IMR-90 (cell line): ENCODE data around the gene SLN. TPM values are rescaled to one million over a fixed set of nuclear protein-coding genes. Genes with fewer than 3 reads are reported as not detected.

ENCODE experiments used
- ATAC-seq: fragments of 200-7000 bp; cut with Tn5 transposase; 2 replicates; pipeline ENCODE4 v1.9.1; 2020; ENCODE audit warnings: low read depth, mild to moderate bottlenecking, moderate library complexity
- BruUV-seq: library from RNA; stranded (reverse); fragments of 400-500 nt; replicated peaks from 2 replicates; lab custom pipeline; 2021; lab: Mats Ljungman, UMichigan
- CTCF ChIA-PET: fragments of 300-600 bp; formaldehyde crosslinking; extraction: SDS; loops from one replicate; lab custom pipeline; 2021; ENCODE audit warnings: antibody characterized with exemption; lab: Yijun Ruan, JAX
- POLR2A ChIA-PET: fragments of 300-600 bp; sonication (Branson Sonifier 250); formaldehyde crosslinking; loops from one replicate; lab custom pipeline; 2022; ENCODE audit warnings: antibody characterized with exemption; ENCODE audit not compliant: unreplicated experiment; lab: Charles Lee
- DNase-seq: peaks from one replicate; pipeline ENCODE4 v3.0.0; 2013
- H2AFZ ChIP-seq: replicated peaks from 2 replicates; pipeline ENCODE3; 2013; ENCODE audit warnings: low read length, mild to moderate bottlenecking; ENCODE audit not compliant: poor library complexity
- H2AK5ac ChIP-seq: 2 replicates; pipeline ENCODE4 v1.6.1; 2013; ENCODE audit warnings: low read depth, low read length, inconsistent platforms
- H2AK9ac ChIP-seq: replicated peaks from 2 replicates; pipeline ENCODE3; 2013; ENCODE audit warnings: mild to moderate bottlenecking, low read depth, low read length, moderate library complexity; ENCODE audit not compliant: poor library complexity
- H2BK120ac ChIP-seq: 2 replicates; pipeline ENCODE4 v1.6.1; 2013; ENCODE audit warnings: low read depth, low read length, inconsistent platforms
- H2BK15ac ChIP-seq: 3 replicates; pipeline ENCODE4 v1.6.1; 2013; ENCODE audit warnings: low read depth, low read length, inconsistent platforms
- H2BK20ac ChIP-seq: 2 replicates; pipeline ENCODE4 v1.6.1; 2013; ENCODE audit warnings: low read depth, mild to moderate bottlenecking, inconsistent platforms, low read length, moderate library complexity
- H2BK5ac ChIP-seq: 2 replicates; pipeline ENCODE4 v1.6.1; 2013; ENCODE audit warnings: mild to moderate bottlenecking, low read depth, low read length, inconsistent platforms; ENCODE audit not compliant: poor library complexity, severe bottlenecking
- H3K14ac ChIP-seq: replicated peaks from 2 replicates; pipeline ENCODE4 v1.6.1; 2013; ENCODE audit warnings: low read depth, low read length, inconsistent platforms
- H3K18ac ChIP-seq: 2 replicates; pipeline ENCODE4 v1.6.1; 2013; ENCODE audit warnings: low read depth, low read length, control low read depth
- H3K23ac ChIP-seq: 2 replicates; pipeline ENCODE4 v1.6.1; 2013; ENCODE audit warnings: low read depth, low read length, inconsistent platforms
- H3K27ac ChIP-seq: 2 replicates; pipeline ENCODE4 v1.5.1; 2013; ENCODE audit warnings: mild to moderate bottlenecking, control low read depth, low read length; ENCODE audit not compliant: insufficient read depth
- H3K27me3 ChIP-seq: 2 replicates; pipeline ENCODE4 v1.6.1; 2013; ENCODE audit warnings: low read length; ENCODE audit not compliant: control insufficient read depth, insufficient read depth
- H3K36me3 ChIP-seq: 2 replicates; pipeline ENCODE4 v1.6.1; 2013; ENCODE audit warnings: low read length, mixed read lengths; ENCODE audit not compliant: control insufficient read depth, insufficient read depth
- H3K4ac ChIP-seq: 2 replicates; pipeline ENCODE4 v1.6.1; 2013; ENCODE audit warnings: low read depth, low read length, inconsistent platforms
- H3K4me1 ChIP-seq: 2 replicates; pipeline ENCODE4 v1.6.1; 2013; ENCODE audit warnings: low read length, mixed read lengths; ENCODE audit not compliant: control insufficient read depth, insufficient read depth
- H3K4me2 ChIP-seq: 2 replicates; pipeline ENCODE4 v1.6.1; 2013; ENCODE audit warnings: low read depth, mild to moderate bottlenecking, control low read depth, low read length, moderate library complexity
- H3K4me3 ChIP-seq: 2 replicates; pipeline ENCODE4 v1.5.1; 2013; ENCODE audit warnings: low read depth, mild to moderate bottlenecking, control low read depth, low read length, moderate library complexity; ENCODE audit not compliant: insufficient read depth
- H3K56ac ChIP-seq: 2 replicates; pipeline ENCODE4 v1.6.1; 2013; ENCODE audit warnings: low read length, inconsistent platforms; ENCODE audit not compliant: insufficient read depth; ENCODE audit errors: extremely low read depth
- H3K79me1 ChIP-seq, 2 experiments: 2 replicates each; pipeline ENCODE4 v1.6.1; 2013; ENCODE audit warnings: low read length in 2 of 2, inconsistent platforms in 1 of 2, low read depth in 1 of 2
- H3K9ac ChIP-seq: 2 replicates; pipeline ENCODE4 v1.6.1; 2013; ENCODE audit warnings: low read depth, low read length, control low read depth
- H3K9me1 ChIP-seq: 2 replicates; pipeline ENCODE4 v1.6.1; 2013; ENCODE audit warnings: low read length, inconsistent platforms; ENCODE audit not compliant: insufficient read depth
- H3K9me3 ChIP-seq: 2 replicates; pipeline ENCODE4 v1.6.1; 2013; ENCODE audit warnings: low read length; ENCODE audit not compliant: control insufficient read depth, insufficient read depth
- H4K20me1 ChIP-seq: 2 replicates; pipeline ENCODE4 v1.6.1; 2013; ENCODE audit warnings: low read length, inconsistent platforms; ENCODE audit not compliant: insufficient read depth
- H4K5ac ChIP-seq: 2 replicates; pipeline ENCODE4 v1.6.1; 2013; ENCODE audit warnings: mild to moderate bottlenecking, low read depth, low read length, control low read depth
- H4K8ac ChIP-seq, 2 experiments: 2 replicates each; pipeline ENCODE4 v1.6.1; 2013; ENCODE audit warnings: low read depth in 2 of 2, low read length in 2 of 2, control low read depth in 1 of 2, inconsistent platforms in 1 of 2
- H4K91ac ChIP-seq: 2 replicates; pipeline ENCODE4 v1.6.1; 2013; ENCODE audit warnings: low read depth, low read length, inconsistent platforms; ENCODE audit not compliant: insufficient read depth
- CEBPB ChIP-seq: IDR thresholded peaks from 2 replicates; pipeline ENCODE4 v1.6.1; 2012; ENCODE audit warnings: low read depth, low read length, improper control_type of control experiment
- FOS ChIP-seq: fragments of 150-350 bp; IDR thresholded peaks from 2 replicates; pipeline ENCODE4 v1.6.1; 2016; ENCODE audit warnings: low read depth, low read length
- MAZ ChIP-seq: IDR thresholded peaks from 2 replicates; pipeline ENCODE4 v1.6.1; 2012; ENCODE audit warnings: low read depth, mild to moderate bottlenecking, low read length, improper control_type of control experiment, moderate library complexity, borderline replicate concordance
- NFE2L2 ChIP-seq: fragments of 150-350 bp; IDR thresholded peaks from 2 replicates; pipeline ENCODE4 v1.6.1; 2016; ENCODE audit warnings: low read depth, mild to moderate bottlenecking, low read length
- RAD21 ChIP-seq: IDR thresholded peaks from 2 replicates; pipeline ENCODE4 v1.6.1; 2012; ENCODE audit warnings: low read length, improper control_type of control experiment
- RCOR1 ChIP-seq: IDR thresholded peaks from 2 replicates; pipeline ENCODE4 v1.6.1; 2012; ENCODE audit warnings: mild to moderate bottlenecking, low read length, improper control_type of control experiment; ENCODE audit not compliant: insufficient replicate concordance
- WGBS, 2 experiments: methylation state at CpG; one replicate each; pipeline versions ENCODE4 v1.1.5 to v1.1.7; 2013; ENCODE audit warnings: missing lambda C conversion rate in 2 of 2; ENCODE audit not compliant: insufficient read length in 1 of 2; ENCODE audit errors: extremely low coverage in 2 of 2; 5-methylcytosine and 5-hydroxymethylcytosine counted together
- dilution Hi-C: fragments of 300-500 bp; cut with HindIII; formaldehyde crosslinking; loops from one replicate; pipeline ENCODE4 v1.14.3; 2018; ENCODE audit warnings: low sequenced_read_pairs; ENCODE audit not compliant: unreplicated experiment
- in situ Hi-C: fragments of 300-500 bp; cut with MboI; formaldehyde crosslinking; loops from 3 replicates; pipeline ENCODE4 v1.14.3; 2019; ENCODE audit warnings: low sequenced_read_pairs, inconsistent platforms, mixed read lengths
- intact Hi-C: fragments of 100-400 bp; cut with micrococcal nuclease; formaldehyde crosslinking; loops from 2 replicates; pipeline ENCODE4 v1.10.0; 2022
- polyA plus RNA-seq, 3 experiments: library from polyadenylated mRNA; depleted of rRNA; stranded (reverse); fragments of >200 nt; gene quantifications; 2 replicates each; pipeline ENCODE4 v1.2.3, GENCODE V29; 2012; ENCODE audit warnings: low replicate concordance in 1 of 3
- total RNA-seq: library from RNA; depleted of rRNA; stranded (reverse); fragments of >200 nt; gene quantifications from 2 replicates; pipeline ENCODE4 v1.2.3, GENCODE V29; 2012

Gene SLN
- total and polyA plus RNA-seq, 2 of the 4 experiments (the other 2 are of a cell fraction), result not detected

GRCh38 chr11:107682171-107682570 lies 29.7 kb downstream of the SLN start:
- H2BK20ac ChIP-seq, result no peak overlapping the region
- no peaks in the 10 kb centered on the region for H3K9me3 ChIP-seq
- no peak overlapping the region for H3K4ac ChIP-seq
- H2AK5ac ChIP-seq, result no peak overlapping the region
- intact Hi-C loops (loop anchor here (10.0 kb wide), 1 partner anchor 213 kb away; no protein-coding TSS in a partner anchor), dilution Hi-C loops (no loop called here), in situ Hi-C loops (no loop called here)
- no peaks in the 10 kb centered on the region for H3K9me1 ChIP-seq
- no peak overlapping the region for H4K8ac ChIP-seq
- no peak for ATAC-seq
- H2AK9ac ChIP-seq, result no peak overlapping the region
- H3K23ac ChIP-seq, result no peak overlapping the region
- H4K5ac ChIP-seq, result no peak overlapping the region
- H3K18ac ChIP-seq, result no peak overlapping the region
- H3K79me1 ChIP-seq, result no peaks in the 10 kb centered on the region
- no peaks in the 10 kb centered on the region for H3K4me1 ChIP-seq
- no peak overlapping the region for H2BK5ac ChIP-seq
- ChIA-PET POLR2A (no interaction called here), CTCF (no interaction called here)
- no peak overlapping the region for H2AFZ ChIP-seq
- TF ChIP-seq RCOR1 (no peak), FOS (no peak), RAD21 (no peak), MAZ (no peak), CEBPB (no peak), NFE2L2 (no peak)
- no peak for DNase-seq
- H3K9ac ChIP-seq, result no peak overlapping the region
- H3K4me2 ChIP-seq, result no peak overlapping the region
- 76% methylated on average over 3 of the region's 4 CpGs; no CpG with 5 or more reads in 1 of the 2 experiments for whole genome bisulfite sequencing, 2 experiments
- H3K14ac ChIP-seq, result no peak overlapping the region
- no peak overlapping the region for H4K91ac ChIP-seq
- no peaks in the 10 kb centered on the region for H3K36me3 ChIP-seq
- H3K27ac ChIP-seq, result no peak overlapping the region
- no peak overlapping the region for H3K56ac ChIP-seq
- H3K27me3 ChIP-seq, result peaks cover 10% of the 10 kb centered on the region
- no peak overlapping the region for H3K4me3 ChIP-seq
- no TSS peak for BruUV-seq
- no peak overlapping the region for H2BK120ac ChIP-seq
- no peak overlapping the region for H2BK15ac ChIP-seq
- no peaks in the 10 kb centered on the region for H4K20me1 ChIP-seq
